ENCODE measurements around the gene LRMDA.

Gene LRMDA

GRCh38 chr10:76268530-76268929 lies 837.1 kb downstream of the LRMDA start:
- no peak for DNase-seq

DNA sequence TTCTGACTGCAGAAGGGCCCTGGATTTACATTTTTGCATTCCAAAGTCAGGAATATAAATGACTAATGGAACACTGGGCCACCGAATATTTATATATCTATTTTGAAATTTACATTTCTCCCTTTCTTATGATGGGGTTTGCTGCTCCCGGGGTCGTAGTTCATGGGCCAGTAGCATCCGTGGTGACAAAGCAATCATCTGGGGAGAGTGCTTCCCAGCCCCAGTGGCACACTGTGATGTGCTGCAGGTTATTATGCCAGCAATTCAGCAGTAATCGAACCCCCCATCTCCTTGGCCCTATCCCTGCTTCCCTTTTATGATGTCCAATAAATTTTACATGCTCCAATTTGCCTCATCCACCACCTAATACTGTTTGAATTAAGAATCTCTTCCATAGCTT lies 837.5 kb downstream of the LRMDA start:
- DNase-seq: no peak

GRCh38 chr10:76270464-76270863 lies 839.0 kb downstream of the LRMDA start:
- no peak for DNase-seq

DNA sequence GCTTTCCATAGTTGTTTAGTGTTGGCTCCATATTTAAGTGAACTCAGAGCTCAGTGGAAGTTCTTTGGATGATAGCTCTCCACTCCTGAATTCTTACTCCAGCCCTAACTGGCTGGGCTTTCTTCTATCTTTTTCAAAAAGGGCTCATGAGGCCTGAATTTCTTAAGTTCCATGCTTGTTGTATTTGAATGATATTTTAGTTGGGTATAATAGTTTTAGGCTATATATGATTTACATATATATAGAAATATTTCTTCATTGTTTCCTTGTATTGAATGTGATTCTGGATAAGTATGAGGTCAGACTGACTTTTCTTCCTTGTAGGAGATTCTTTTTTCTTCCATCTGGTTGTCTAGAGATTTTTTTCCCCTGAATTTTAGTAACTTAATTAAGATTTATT lies 843.5 kb downstream of the LRMDA start:
- DNase-seq: no peak

DNA sequence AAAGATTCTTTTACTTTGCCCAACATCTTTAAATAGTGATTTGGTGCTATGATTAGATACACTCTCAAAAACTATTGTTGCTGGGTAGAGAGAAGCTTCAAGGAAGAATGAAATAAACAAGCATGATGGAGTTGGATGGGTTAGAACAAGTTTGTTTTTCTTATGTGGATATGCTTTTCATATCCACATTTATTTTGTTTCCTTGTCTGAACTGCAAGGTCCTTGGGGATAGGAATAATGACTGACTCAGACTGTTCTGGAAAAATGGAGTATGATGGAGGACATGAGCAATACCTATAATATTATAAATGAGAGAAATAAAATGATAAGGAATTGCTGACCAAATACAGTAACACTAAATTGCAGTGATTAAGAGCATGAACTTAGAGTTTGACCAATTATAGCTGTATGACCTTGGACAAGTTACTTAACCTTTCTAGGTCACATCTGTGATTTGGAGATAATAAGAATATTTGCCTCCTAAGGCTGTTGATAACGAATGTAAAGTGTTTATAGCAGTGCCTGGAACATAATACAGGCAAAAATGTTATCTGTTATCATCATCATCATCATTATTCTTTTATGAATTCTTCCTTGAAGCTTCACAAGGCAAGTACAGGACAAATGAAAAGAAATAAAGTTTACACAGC lies 847.5 kb downstream of the LRMDA start:
- no peak for DNase-seq

DNA sequence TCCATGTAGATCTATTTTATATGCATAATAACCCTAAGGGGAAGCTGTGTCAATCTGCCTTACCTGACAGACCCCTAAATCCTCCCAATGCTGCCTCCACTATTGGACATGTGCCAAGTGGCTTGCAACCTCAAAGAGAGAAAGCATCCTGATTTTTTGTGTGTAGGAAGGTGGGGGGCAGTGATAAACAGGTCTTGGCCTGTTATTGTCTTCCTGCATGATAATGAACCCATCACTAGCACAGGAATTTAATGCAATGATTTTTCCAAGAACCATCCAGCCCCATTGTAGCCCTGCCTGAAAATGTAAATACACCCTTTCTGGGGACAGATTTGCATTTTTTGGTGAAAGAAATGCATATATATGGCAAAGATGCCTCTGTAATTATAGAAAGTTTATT lies 850.2 kb downstream of the LRMDA start:
- no peak for DNase-seq

DNA sequence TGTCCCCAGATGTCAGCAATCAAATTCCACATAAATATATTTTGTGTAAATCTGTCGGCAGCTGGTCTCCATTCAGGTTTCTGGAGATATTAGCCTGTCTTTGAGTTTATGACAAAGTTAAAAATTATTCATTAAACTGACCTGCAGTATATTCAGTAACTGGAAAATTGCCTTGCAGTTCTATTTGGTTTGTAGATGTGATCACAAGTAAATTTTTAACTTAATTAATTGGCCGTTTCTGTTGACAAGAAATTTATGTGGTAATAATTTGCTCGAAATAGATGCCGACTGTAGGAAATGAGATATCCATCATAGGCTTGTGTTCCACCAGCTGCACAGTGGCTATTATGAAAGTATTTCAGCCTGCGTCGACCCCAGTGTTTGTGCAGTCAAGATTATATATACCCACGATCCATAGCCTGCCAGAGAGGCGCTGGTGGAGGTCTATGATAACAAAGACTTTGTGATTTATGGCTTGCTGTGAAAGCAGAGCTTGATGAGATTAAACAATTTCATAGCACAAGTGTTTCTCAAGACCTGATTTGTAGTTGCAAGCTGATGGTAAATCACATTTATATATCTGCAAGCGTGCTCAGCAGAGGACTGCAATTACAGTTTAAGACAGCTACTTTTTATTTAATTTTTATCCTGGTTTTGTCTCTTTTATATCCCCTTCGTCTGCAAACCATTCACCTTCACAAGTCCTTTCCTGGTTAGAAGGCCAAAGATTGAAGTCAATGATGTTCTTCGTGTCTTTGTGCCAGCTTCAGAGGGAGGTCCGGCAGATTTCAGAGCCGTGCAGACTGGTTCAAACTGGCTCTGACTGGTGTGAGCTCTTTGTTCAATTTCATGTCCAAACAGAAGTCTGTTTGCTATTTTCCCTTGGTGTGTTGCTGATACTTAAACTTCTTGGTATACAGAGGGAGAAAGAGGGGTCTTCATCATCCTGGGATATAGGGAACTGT lies 850.9 kb downstream of the LRMDA start:
- no peak for DNase-seq

GRCh38 chr10:76284351-76284750 lies 852.9 kb downstream of the LRMDA start:
- no peak for DNase-seq

GRCh38 chr10:76285012-76285411 lies 853.6 kb downstream of the LRMDA start:
- no peak for DNase-seq

DNA sequence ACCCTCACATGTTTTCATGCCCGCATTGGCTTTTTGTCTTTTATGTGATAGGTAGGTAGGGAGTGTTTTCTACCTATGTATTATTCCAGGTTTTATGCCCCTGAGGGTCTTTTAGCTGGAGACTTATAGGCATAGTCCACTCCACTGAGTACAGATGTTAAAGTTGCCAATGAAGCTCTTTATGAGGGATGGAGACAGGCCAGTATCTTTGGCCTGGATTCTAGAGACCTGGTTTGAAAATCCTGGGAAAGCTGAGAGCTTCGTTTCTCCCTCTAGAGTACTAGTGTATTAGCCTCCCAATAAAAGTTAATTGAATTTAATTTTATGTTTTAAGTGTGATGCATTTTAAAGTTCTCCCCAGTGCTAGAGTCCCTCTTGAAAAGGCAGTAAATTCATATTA lies 854.1 kb downstream of the LRMDA start:
- DNase-seq: no peak

DNA sequence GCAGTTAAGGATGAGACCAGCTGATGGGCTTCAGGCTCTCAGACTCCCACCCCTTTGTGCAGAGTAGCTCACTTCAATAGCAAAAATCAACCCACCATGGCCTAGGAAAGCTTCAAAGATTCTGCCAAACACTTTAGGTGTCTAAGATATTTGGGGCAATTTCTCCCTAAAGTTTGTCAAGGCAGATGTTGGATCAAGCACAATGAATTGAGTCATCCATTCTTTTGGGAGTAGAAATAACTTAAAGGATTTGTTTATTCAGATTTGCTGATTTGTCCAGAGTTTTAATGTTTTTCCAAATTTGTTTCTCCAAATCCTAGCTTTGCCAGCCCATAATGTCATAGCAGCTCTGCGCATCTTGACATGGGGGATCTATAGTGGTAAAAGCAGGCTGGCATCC lies 855.1 kb downstream of the LRMDA start:
- no peak for DNase-seq

DNA sequence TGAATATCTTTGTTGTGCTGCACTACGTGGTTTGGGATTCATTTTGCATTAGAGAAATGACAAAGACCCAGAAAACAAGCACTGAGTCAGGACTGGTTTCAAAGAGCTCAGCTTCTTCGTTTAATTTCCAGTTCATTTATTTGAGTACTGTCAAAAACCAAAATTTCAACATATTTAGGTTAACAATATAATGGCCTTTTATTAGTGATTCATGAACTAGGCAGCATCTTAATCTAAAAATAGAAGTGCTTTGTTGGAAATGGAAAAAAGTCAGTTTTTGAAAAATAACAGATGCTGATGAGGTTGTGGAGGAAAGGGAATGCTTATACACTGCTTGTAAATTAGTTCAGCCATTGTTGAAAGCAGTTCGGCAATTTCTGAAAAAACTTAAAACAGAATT lies 856.4 kb downstream of the LRMDA start:
- no peak for DNase-seq

- DNase-seq: no peak
These were observed 859.8 kb downstream of the LRMDA start for GRCh38 chr10:76291175-76291574.

DNA sequence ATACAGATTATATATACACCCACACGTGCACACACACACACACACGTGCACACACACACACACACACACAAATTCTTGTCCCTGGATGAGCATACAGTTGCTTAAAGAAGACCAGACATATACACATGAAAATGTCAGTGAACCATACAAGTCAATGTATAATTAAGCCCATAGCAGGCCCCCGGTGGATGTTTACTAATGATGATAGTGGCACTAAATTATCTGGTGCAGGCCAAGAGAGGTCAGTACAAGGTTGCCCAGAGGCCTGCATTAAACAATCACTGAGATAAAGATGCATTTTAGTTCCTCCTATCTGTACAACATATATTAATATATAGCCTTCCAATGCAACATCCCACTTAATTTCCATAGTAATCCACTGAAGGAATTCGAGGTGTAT lies 860.5 kb downstream of the LRMDA start:
- no peak for DNase-seq

- no peak for DNase-seq
These were observed 865.5 kb downstream of the LRMDA start for GRCh38 chr10:76296957-76297356.

- DNase-seq: no peak
These were observed 865.9 kb downstream of the LRMDA start for GRCh38 chr10:76297358-76297757.

GRCh38 chr10:76297780-76298281 lies 866.4 kb downstream of the LRMDA start:
- no peak for DNase-seq

- DNase-seq: no peak
These were observed 866.9 kb downstream of the LRMDA start for GRCh38 chr10:76298329-76298728.

DNA sequence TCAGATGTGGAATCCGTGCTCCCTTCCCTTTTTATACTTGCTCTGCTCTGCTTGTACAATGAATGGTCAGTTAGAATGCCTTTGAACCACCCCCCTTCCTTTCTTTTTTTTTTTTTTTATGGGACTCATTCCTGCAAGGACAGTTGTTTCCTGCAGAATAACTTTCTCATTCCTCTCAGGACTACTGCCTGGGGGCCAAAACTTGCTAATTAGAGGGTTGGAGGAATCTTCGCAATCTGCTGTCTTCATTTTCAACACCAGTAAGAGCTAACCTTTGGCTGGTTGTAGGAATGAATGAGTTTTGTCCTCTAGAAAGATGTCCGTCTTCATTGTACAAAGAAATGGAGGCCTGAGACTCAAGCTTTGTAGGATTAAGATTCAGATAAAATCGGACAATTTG lies 868.1 kb downstream of the LRMDA start:
- no peak for DNase-seq

- no peak for DNase-seq
These were observed 869.8 kb downstream of the LRMDA start for GRCh38 chr10:76301211-76301610.

DNA sequence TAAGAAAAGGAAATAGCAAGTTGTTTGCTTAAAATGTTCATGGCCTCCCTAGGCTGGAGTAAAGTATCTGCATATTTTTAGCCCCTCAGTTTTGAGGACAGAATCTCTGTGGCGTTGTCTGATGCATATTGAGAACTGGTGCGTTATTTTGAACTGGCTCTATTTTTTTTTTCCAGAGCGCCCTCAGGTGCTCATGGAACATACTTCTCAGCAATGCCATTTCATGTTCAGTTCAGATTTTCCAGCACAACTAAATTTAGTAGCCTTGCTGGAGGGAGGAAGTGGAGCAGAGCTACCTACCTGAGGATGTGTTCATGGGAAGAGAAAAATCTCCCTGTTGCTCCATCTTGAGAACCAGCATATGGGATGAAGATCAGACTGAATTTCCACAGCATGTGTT lies 870.5 kb downstream of the LRMDA start:
- DNase-seq: no peak

GRCh38 chr10:76302481-76302880 lies 871.1 kb downstream of the LRMDA start:
- DNase-seq: no peak

DNA sequence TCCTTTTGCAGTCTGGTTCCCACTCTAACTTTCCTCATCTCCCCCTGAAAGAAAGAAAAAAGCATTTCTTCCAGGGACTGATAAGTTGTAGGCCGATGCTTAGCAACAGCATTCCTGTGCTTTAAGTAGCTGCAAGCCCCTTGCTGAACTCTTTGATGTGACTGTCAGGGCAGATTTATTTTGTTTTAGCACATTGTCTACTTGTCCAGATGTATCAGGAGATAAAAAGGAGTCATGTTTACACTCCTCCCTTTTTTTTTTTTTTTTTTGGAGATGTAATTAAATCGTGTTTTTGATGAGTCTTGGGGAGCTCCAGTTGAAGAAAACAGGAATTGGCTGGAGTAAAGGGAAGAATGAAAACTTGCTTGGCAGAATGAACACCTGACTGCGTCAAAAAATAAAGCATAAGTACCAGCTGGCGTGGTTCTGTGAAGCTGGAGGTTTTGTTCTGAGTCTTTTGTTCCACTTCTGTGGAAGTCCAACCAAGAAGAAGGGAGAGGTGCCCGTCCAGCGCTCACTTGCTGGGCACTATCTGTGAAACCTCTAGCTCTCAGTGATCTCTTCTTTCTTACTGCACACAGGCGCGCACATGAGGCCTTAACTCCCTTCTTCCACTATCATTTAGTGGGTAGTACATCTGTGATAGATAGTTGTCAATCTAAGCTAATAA lies 871.7 kb downstream of the LRMDA start:
- no peak for DNase-seq
